ENCODE measurements around the gene SLC35E1. TPM values are rescaled to one million over a fixed set of nuclear protein-coding genes. Genes with fewer than 3 reads are reported as not detected.

The SLC35E1 gene
- total RNA-seq, 1 experiment from 2014 or later: 49.1 TPM

DNA sequence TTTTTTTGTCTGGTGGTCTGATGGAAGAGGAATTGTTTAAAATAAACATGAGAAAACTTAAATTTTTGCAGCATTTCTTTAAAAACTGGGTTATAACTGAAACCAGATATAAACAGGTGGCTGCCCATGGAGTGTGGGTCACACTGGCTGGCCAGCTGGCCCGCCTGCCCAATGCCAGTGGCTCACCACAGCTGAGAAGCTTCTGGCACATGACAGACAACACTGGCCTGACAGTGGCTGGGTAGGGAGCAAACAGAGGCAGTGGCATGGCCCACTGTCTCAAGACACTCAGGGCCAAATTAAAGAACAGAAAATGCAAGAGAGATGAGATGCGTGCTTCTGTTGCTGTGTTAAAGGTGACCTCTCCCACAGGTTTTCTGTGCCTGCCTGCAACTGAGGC is 3.1 kb upstream of the SLC35E1 start:
- no peak overlapping the region for H3K27ac ChIP-seq (ENCODE audit: low read depth, low read length)
- H3K27me3 ChIP-seq (ENCODE audit: insufficient read depth, low read length): no peaks in the 10 kb centered on the region
- H3K9me3 ChIP-seq (ENCODE audit: control insufficient read depth in 1 of 2, insufficient read depth in 1 of 2, low read depth in 1 of 2, low read length in 2 of 2): no peaks in the 10 kb centered on the region
- ChIA-PET RAD21 (ENCODE audit: low non-redundant PET in 1 of 2, low total read pairs in 2 of 2, uncharacterized antibody in 2 of 2, unreplicated experiment in 2 of 2) (no interaction called here), CTCF (no interaction called here), POLR2A (no interaction called here)
- ATAC-seq (no peak), DNase-seq (ENCODE audit: low read depth, low spot score) (no peak)
- peaks cover 87% of the 10 kb centered on the region for H3K79me2 ChIP-seq (ENCODE audit: insufficient read depth, low read length)
- no peak overlapping the region for H3K9ac ChIP-seq (ENCODE audit: low read length)
- H3K4me2 ChIP-seq (ENCODE audit: low read length): no peak overlapping the region
- H3K36me3 ChIP-seq (ENCODE audit: control insufficient read depth in 1 of 2, insufficient read depth in 2 of 2, low read length in 2 of 2): peaks cover 18 to 24% of the 10 kb centered on the region in 2 experiments; a peak in 3 of 4 replicates
- H3K4me1 ChIP-seq (ENCODE audit: control insufficient read depth in 1 of 2, insufficient read depth in 2 of 2, low read length in 2 of 2): peaks cover 7 to 24% of the 10 kb centered on the region in 2 experiments
- BruUV-seq (replicated peaks): no TSS peak
- no peaks in the 10 kb centered on the region for H4K20me1 ChIP-seq (ENCODE audit: insufficient read depth)
- no peaks in the 10 kb centered on the region for H3K9me2 ChIP-seq (ENCODE audit: insufficient read depth)
- H2AFZ ChIP-seq (ENCODE audit: low read depth, low read length, poor library complexity, severe bottlenecking): no peak overlapping the region
- intact Hi-C loops (cut with micrococcal nuclease): no loop called here
- no peak overlapping the region for H3K4me3 ChIP-seq (replicated peaks in 1 of 2; ENCODE audit: low read depth in 1 of 2, low read length in 2 of 2)
- TF ChIP-seq CEBPB (IDR thresholded peaks at IDR 0.05; ENCODE audit: low read depth): no peak
- TF ChIP-seq, protein P1, sequence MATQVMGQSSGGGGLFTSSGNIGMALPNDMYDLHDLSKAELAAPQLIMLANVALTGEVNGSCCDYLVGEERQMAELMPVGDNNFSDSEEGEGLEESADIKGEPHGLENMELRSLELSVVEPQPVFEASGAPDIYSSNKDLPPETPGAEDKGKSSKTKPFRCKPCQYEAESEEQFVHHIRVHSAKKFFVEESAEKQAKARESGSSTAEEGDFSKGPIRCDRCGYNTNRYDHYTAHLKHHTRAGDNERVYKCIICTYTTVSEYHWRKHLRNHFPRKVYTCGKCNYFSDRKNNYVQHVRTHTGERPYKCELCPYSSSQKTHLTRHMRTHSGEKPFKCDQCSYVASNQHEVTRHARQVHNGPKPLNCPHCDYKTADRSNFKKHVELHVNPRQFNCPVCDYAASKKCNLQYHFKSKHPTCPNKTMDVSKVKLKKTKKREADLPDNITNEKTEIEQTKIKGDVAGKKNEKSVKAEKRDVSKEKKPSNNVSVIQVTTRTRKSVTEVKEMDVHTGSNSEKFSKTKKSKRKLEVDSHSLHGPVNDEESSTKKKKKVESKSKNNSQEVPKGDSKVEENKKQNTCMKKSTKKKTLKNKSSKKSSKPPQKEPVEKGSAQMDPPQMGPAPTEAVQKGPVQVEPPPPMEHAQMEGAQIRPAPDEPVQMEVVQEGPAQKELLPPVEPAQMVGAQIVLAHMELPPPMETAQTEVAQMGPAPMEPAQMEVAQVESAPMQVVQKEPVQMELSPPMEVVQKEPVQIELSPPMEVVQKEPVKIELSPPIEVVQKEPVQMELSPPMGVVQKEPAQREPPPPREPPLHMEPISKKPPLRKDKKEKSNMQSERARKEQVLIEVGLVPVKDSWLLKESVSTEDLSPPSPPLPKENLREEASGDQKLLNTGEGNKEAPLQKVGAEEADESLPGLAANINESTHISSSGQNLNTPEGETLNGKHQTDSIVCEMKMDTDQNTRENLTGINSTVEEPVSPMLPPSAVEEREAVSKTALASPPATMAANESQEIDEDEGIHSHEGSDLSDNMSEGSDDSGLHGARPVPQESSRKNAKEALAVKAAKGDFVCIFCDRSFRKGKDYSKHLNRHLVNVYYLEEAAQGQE (IDR thresholded peaks at IDR 0.05; ENCODE audit: low read depth): no peak
- TF ChIP-seq, protein P2, sequence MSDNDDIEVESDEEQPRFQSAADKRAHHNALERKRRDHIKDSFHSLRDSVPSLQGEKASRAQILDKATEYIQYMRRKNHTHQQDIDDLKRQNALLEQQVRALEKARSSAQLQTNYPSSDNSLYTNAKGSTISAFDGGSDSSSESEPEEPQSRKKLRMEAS (IDR thresholded peaks at IDR 0.05): no peak
- TF ChIP-seq TCF7L2 (IDR thresholded peaks at IDR 0.05; ENCODE audit: borderline replicate concordance, extremely low read depth, insufficient read depth, insufficient read length): no peak
- TF ChIP-seq FOSL1 (IDR thresholded peaks at IDR 0.05; ENCODE audit: low read depth): no peak
- TF ChIP-seq POLR2A (IDR thresholded peaks at IDR 0.05; ENCODE audit: borderline replicate concordance, extremely low read depth, insufficient read depth, insufficient read length): no peak
- TF ChIP-seq YY1 (IDR thresholded peaks at IDR 0.05; ENCODE audit: extremely low read depth, insufficient replicate concordance, low read depth, low read length): no peak
- TF ChIP-seq JUND (IDR thresholded peaks at IDR 0.05): no peak
- TF ChIP-seq ZNF274 (IDR thresholded peaks at IDR 0.05; ENCODE audit: low read depth, low read length): no peak
- no peak for TF ChIP-seq SP1 (IDR thresholded peaks at IDR 0.05; ENCODE audit: low read depth)
- TF ChIP-seq, protein P3, sequence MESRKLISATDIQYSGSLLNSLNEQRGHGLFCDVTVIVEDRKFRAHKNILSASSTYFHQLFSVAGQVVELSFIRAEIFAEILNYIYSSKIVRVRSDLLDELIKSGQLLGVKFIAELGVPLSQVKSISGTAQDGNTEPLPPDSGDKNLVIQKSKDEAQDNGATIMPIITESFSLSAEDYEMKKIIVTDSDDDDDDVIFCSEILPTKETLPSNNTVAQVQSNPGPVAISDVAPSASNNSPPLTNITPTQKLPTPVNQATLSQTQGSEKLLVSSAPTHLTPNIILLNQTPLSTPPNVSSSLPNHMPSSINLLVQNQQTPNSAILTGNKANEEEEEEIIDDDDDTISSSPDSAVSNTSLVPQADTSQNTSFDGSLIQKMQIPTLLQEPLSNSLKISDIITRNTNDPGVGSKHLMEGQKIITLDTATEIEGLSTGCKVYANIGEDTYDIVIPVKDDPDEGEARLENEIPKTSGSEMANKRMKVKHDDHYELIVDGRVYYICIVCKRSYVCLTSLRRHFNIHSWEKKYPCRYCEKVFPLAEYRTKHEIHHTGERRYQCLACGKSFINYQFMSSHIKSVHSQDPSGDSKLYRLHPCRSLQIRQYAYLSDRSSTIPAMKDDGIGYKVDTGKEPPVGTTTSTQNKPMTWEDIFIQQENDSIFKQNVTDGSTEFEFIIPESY (IDR thresholded peaks at IDR 0.05; ENCODE audit: extremely low read depth, insufficient replicate concordance, low read length): no peak
- no peak for TF ChIP-seq POLR2AphosphoS5 (IDR thresholded peaks at IDR 0.05; ENCODE audit: low read depth, low read length)
- TF ChIP-seq ZFX (IDR thresholded peaks at IDR 0.05): no peak
- no peak for TF ChIP-seq RAD21 (IDR thresholded peaks at IDR 0.05; ENCODE audit: low read depth)
